ENCODE data around the gene EXD3. TPM values are rescaled to one million over a fixed set of nuclear protein-coding genes. Genes with fewer than 3 reads are reported as not detected.

EXD3 gene
- total and polyA plus RNA-seq, 2 of the 13 experiments (the other 11 are each of a cell fraction or from before 2014, with no cell fraction given) = 2.7 to 4.8 TPM

- ChIA-PET CTCF (ENCODE audit: low intra/inter-chr PET ratio, low total read pairs) (no interaction called here), POLR2A (interaction anchor here (0.6 to 1.3 kb wide), 7 partner anchors 9 to 177 kb away, joined by 3 to 9 read pairs (median 4); partner anchors contain the start of genes ENTPD8 and TOR4A)
- peaks cover 14% of the 10 kb centered on the region; the same call in 1 of the 2 replicates for H4K20me1 ChIP-seq (ENCODE audit: insufficient read depth, low read length)
- peak overlapping the region; percentile 96 for H3K4me2 ChIP-seq (ENCODE audit: low read depth, low read length)
- intact Hi-C loops (cut with micrococcal nuclease; ENCODE audit: unreplicated experiment) (no loop called here), in situ Hi-C loops (cut with HindIII; ENCODE audit: extremely low pct_ligation_motif_present, low pct_unique_long_range_greater_than_20kb) (no loop called here)
- ATAC-seq = peak; percentile 47
- peaks cover 31% of the 10 kb centered on the region for H3K79me2 ChIP-seq (ENCODE audit: insufficient read depth, low read length)
- H3K9me3 ChIP-seq (ENCODE audit: low read length) = no peaks in the 10 kb centered on the region
- no TSS peak for BruUV-seq (replicated peaks)
- no peak overlapping the region for H2AFZ ChIP-seq (ENCODE audit: low read length)
- H3K27ac ChIP-seq (ENCODE audit: extremely low read length, insufficient read depth, low read length) = peak overlapping the region; percentile 99
- H3K36me3 ChIP-seq (replicated peaks in 1 of 2; ENCODE audit: control insufficient read depth in 1 of 2, insufficient read depth in 2 of 2, low read length in 2 of 2) = peaks cover 12 to 45% of the 10 kb centered on the region in 2 experiments
- H3K4me1 ChIP-seq (ENCODE audit: insufficient read depth, low read length) = peaks cover 64% of the 10 kb centered on the region
- H3K4me3 ChIP-seq (replicated peaks in 1 of 3; ENCODE audit: insufficient read depth in 1 of 3, low read depth in 2 of 3, low read length in 3 of 3) = peak overlapping the region in 2 of 3 experiments; percentile 32 to 95; a peak in 4 of 6 replicates
- H3K27me3 ChIP-seq (ENCODE audit: control insufficient read depth in 1 of 2, insufficient read depth in 2 of 2, low read length in 2 of 2) = no peaks in the 10 kb centered on the region
- WGBS (ENCODE audit: low lambda C conversion rate) = no CpG with 5 or more reads among the region's 24 CpGs
- no peak for DNase-seq (ENCODE audit: low spot score)
- no peak for FAIRE-seq
- H3K9ac ChIP-seq (ENCODE audit: insufficient read depth, low read depth, low read length) = peak overlapping the region; percentile 70
- no peak for TF ChIP-seq KAT7 (CRISPR knock-in tag; IDR thresholded peaks at IDR 0.05; ENCODE audit: borderline replicate concordance)
- no peak; the same call in 1 of the 2 replicates for TF ChIP-seq DPF2 (CRISPR knock-in tag; IDR thresholded peaks at IDR 0.05; ENCODE audit: borderline replicate concordance, low read depth)
- TF ChIP-seq KAT8 (CRISPR knock-in tag; IDR thresholded peaks at IDR 0.05) = no peak
- peak; percentile 60 for TF ChIP-seq RBFOX2 (IDR thresholded peaks at IDR 0.05; ENCODE audit: low read depth, low read length)
- TF ChIP-seq ZNF672 (CRISPR knock-in tag; IDR thresholded peaks at IDR 0.05) = no peak
- peak; percentile 54; the same call in 1 of the 2 replicates for TF ChIP-seq ZNF670 (CRISPR knock-in tag; IDR thresholded peaks at IDR 0.05; ENCODE audit: borderline replicate concordance)
- no peak for TF ChIP-seq IRX3 (CRISPR knock-in tag; IDR thresholded peaks at IDR 0.05; ENCODE audit: borderline replicate concordance, low read depth)
- 0 out of 2 replicates have a peak, but pooled peaks have one; percentile 10 for TF ChIP-seq ZNF34 (CRISPR knock-in tag; IDR thresholded peaks at IDR 0.05; ENCODE audit: borderline replicate concordance)
- no peak for TF ChIP-seq HCFC1 (IDR thresholded peaks at IDR 0.05; ENCODE audit: low read depth, low read length)
- TF ChIP-seq ATF7-NPFF (CRISPR knock-in tag; IDR thresholded peaks at IDR 0.05; ENCODE audit: low read depth) = peak; percentile 18; the same call in 1 of the 2 replicates
- no peak for TF ChIP-seq ZNF775 (CRISPR knock-in tag; IDR thresholded peaks at IDR 0.05; ENCODE audit: borderline replicate concordance)
- TF ChIP-seq, protein P1, sequence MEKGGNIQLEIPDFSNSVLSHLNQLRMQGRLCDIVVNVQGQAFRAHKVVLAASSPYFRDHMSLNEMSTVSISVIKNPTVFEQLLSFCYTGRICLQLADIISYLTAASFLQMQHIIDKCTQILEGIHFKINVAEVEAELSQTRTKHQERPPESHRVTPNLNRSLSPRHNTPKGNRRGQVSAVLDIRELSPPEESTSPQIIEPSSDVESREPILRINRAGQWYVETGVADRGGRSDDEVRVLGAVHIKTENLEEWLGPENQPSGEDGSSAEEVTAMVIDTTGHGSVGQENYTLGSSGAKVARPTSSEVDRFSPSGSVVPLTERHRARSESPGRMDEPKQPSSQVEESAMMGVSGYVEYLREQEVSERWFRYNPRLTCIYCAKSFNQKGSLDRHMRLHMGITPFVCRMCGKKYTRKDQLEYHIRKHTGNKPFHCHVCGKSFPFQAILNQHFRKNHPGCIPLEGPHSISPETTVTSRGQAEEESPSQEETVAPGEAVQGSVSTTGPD (CRISPR knock-in tag; IDR thresholded peaks at IDR 0.05) = 0 out of 2 replicates have a peak, but pooled peaks have one; percentile 1
- TF ChIP-seq, protein P2, sequence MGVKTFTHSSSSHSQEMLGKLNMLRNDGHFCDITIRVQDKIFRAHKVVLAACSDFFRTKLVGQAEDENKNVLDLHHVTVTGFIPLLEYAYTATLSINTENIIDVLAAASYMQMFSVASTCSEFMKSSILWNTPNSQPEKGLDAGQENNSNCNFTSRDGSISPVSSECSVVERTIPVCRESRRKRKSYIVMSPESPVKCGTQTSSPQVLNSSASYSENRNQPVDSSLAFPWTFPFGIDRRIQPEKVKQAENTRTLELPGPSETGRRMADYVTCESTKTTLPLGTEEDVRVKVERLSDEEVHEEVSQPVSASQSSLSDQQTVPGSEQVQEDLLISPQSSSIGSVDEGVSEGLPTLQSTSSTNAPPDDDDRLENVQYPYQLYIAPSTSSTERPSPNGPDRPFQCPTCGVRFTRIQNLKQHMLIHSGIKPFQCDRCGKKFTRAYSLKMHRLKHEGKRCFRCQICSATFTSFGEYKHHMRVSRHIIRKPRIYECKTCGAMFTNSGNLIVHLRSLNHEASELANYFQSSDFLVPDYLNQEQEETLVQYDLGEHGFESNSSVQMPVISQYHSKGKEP (CRISPR knock-in tag; IDR thresholded peaks at IDR 0.05) = no peak
- no peak for TF ChIP-seq NR3C1 (CRISPR knock-in tag; IDR thresholded peaks at IDR 0.05)
- peak; percentile 21; the same call in 1 of the 2 replicates for TF ChIP-seq ZBTB7A (CRISPR knock-in tag; IDR thresholded peaks at IDR 0.05)
- TF ChIP-seq ZNF7 (CRISPR knock-in tag; IDR thresholded peaks at IDR 0.05) = peak; percentile 13; the same call in 1 of the 2 replicates
- no peak for TF ChIP-seq ZNF33B (CRISPR knock-in tag; IDR thresholded peaks at IDR 0.05)
- no peak for TF ChIP-seq ZNF772 (CRISPR knock-in tag; IDR thresholded peaks at IDR 0.05)
- TF ChIP-seq ZBTB3 (CRISPR knock-in tag; IDR thresholded peaks at IDR 0.05; ENCODE audit: borderline replicate concordance, low read depth) = 0 out of 2 replicates have a peak, but pooled peaks have one; percentile 38
- TF ChIP-seq AGO2 (optimal IDR thresholded peaks at IDR 0.05; ENCODE audit: low read depth, low read length) = peak; percentile 19
- 0 out of 2 replicates have a peak, but pooled peaks have one; percentile 1 for TF ChIP-seq ZNF879 (CRISPR knock-in tag; IDR thresholded peaks at IDR 0.05)
- no peak for TF ChIP-seq ZNF446 (CRISPR knock-in tag; IDR thresholded peaks at IDR 0.05)
- TF ChIP-seq KDM4B (CRISPR knock-in tag; IDR thresholded peaks at IDR 0.05) = no peak
- TF ChIP-seq ZNF644 (CRISPR knock-in tag; IDR thresholded peaks at IDR 0.05; ENCODE audit: low read depth) = no peak
- TF ChIP-seq ZNF205 (CRISPR knock-in tag; IDR thresholded peaks at IDR 0.05) = no peak; the same call in 1 of the 2 replicates
Observed at GRCh38 chr9:137454145-137454596, 31.2 kb upstream of the EXD3 start.
